GM13977 (cell line): ENCODE results near the gene RAX2.

Experiments used
- DNase-seq: peaks from one replicate; pipeline ENCODE4 v3.0.0; 2012; ENCODE audit warnings: low spot score
- CTCF ChIP-seq: IDR thresholded peaks from 2 replicates; pipeline ENCODE4 v1.5.1; 2012; ENCODE audit warnings: mild to moderate bottlenecking, control low read depth; ENCODE audit not compliant: insufficient read depth; ENCODE audit errors: extremely low read depth, missing control alignments
- in situ Hi-C: fragments of 300-500 bp; cut with MboI; formaldehyde crosslinking; loops from one replicate; pipeline ENCODE4 v1.12.0; 2022; ENCODE audit warnings: low sequenced_read_pairs, low pct_unique_long_range_greater_than_20kb, mixed read lengths, inconsistent platforms; ENCODE audit not compliant: unreplicated experiment

RAX2 gene

GRCh38 chr19:3801412-3802096 lies 29.5 kb upstream of the RAX2 start:
- in situ Hi-C loops: no loop called here

GRCh38 chr19:3800996-3801395 lies 29.0 kb upstream of the RAX2 start:
- no peak for DNase-seq
- in situ Hi-C loops: no loop called here
- no peak for TF ChIP-seq CTCF

More at GRCh38 chr19:3801412-3802096, 29.5 kb upstream of the RAX2 start:
- no peak for TF ChIP-seq CTCF
- DNase-seq: no peak

- no peak for DNase-seq
- no peak for TF ChIP-seq CTCF
- in situ Hi-C loops: no loop called here
Observed at GRCh38 chr19:3798137-3798536, 26.1 kb upstream of the RAX2 start.

- in situ Hi-C loops: no loop called here
- no peak for TF ChIP-seq CTCF
- no peak for DNase-seq
Observed at GRCh38 chr19:3796358-3796757, 24.3 kb upstream of the RAX2 start.

GRCh38 chr19:3793799-3794198 lies 21.8 kb upstream of the RAX2 start:
- no peak for TF ChIP-seq CTCF
- DNase-seq: no peak
- in situ Hi-C loops: no loop called here

GRCh38 chr19:3792114-3792513 lies 20.1 kb upstream of the RAX2 start:
- in situ Hi-C loops: no loop called here
- no peak for DNase-seq

More at GRCh38 chr19:3792114-3792513, 20.1 kb upstream of the RAX2 start:
- TF ChIP-seq CTCF: no peak
